Activated T-cell treated with anti-CD3 and anti-CD28 coated beads, Interleukin-2, amount 50 U/mL, for 4 hours (primary cell): ENCODE results near the gene RHEB. TPM values are rescaled to one million over a fixed set of nuclear protein-coding genes. Genes with fewer than 3 reads are reported as not detected.
A peak's percentile ranks its signal among the peaks of the same experiment; 100 is the strongest.

Source experiments
- ATAC-seq, 2 donors: fragments of 200-7000 bp; cut with Tn5 transposase; one replicate each; pipeline ENCODE4 v1.10.0; 2021
- DNase-seq: peaks from one replicate; pipeline ENCODE4 v3.0.0-alpha.2; 2020
- H3K27me3 Mint-ChIP-seq: one replicate; pipeline ENCODE4 v1.8.0; 2021; ENCODE audit warnings: low read depth, mixed read lengths
- H3K36me3 Mint-ChIP-seq: one replicate; pipeline ENCODE4 v1.8.0; 2022; ENCODE audit warnings: mixed read lengths; ENCODE audit not compliant: insufficient read depth
- H3K4me1 Mint-ChIP-seq: one replicate; pipeline ENCODE4 v1.8.0; 2021; ENCODE audit warnings: low read depth, mixed read lengths
- H3K4me3 Mint-ChIP-seq: one replicate; pipeline ENCODE4 v1.8.0; 2021; ENCODE audit warnings: mild to moderate bottlenecking, moderate library complexity, mixed read lengths
- H3K9me3 Mint-ChIP-seq: one replicate; pipeline ENCODE4 v1.8.0; 2021; ENCODE audit warnings: mixed read lengths
- total RNA-seq, 3 donors: library from RNA; stranded (reverse); gene quantifications; one replicate each; pipeline ENCODE4 v1.2.1, GENCODE V29; 2021

Gene RHEB
- total RNA-seq, 3 donors from 2014 or later: 54.9 to 57.4 (median 55.6) TPM

DNA sequence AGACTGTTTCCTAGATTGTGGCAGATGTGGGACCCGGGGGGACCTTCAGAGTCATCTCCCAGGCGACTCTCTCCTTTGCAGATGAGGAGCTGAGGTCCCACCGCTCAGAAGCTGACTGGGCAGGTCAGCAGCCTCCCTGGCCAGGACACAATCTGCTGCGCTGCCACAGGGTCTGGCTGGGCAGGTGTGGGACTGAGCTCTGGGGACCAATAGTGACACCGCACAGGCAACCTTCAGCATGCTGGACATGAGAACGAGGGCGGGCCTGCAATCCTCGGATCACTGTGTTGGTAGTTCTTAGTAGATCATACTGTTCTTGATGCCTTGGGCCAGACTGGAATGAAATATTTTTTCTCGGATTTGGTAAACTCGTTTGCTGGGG, 59.2 kb downstream of the RHEB start:
- no peak for ATAC-seq
- DNase-seq: no peak
- Mint-ChIP-seq H3K27me3 (peaks cover 4% of the 10 kb centered on the region), H3K4me1 (no peaks in the 10 kb centered on the region), H3K4me3 (no peak overlapping the region), H3K9me3 (peaks cover 24% of the 10 kb centered on the region), H3K36me3 (peaks cover 25% of the 10 kb centered on the region)

DNA sequence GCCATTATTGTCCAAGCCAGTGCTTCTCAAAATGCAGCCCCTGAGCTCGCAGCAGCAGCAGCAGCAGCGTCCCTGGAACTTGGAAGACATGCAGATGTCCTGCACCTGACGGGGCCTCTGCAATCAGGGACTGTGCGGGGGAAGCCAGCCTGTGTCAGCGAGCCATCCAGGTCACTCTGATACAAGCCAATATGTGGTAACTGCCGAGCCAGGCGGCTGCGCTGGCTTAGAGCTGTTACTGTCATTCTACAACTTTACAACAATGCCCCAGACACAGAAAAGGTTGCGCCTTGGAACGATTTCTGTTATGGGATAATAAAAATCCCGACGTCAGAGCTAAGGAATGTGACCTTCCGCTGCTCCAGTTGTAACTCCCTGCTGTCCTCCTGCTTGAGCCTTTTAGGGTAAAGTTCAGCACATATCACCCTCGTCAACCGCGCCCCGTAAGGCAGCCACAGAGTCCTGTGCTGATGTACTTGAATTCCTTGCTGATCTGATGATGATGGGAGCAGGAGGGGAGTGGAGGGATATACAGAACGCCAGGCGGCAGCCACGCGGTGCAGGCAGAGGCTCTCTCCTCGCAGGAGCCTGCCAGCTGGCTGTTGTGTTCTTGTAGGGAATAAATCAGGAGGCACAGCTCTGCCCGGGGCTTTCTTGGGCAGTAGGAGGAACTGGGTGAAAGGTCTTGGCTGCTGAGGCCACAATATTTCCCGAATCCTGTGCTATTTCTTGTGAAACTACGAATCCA, 59.8 kb downstream of the RHEB start:
- Mint-ChIP-seq H3K9me3 (peaks cover 24% of the 10 kb centered on the region), H3K4me3 (no peak overlapping the region), H3K4me1 (no peaks in the 10 kb centered on the region), H3K27me3 (peaks cover 4% of the 10 kb centered on the region), H3K36me3 (peaks cover 20% of the 10 kb centered on the region)
- ATAC-seq (no peak), DNase-seq (no peak)

DNA sequence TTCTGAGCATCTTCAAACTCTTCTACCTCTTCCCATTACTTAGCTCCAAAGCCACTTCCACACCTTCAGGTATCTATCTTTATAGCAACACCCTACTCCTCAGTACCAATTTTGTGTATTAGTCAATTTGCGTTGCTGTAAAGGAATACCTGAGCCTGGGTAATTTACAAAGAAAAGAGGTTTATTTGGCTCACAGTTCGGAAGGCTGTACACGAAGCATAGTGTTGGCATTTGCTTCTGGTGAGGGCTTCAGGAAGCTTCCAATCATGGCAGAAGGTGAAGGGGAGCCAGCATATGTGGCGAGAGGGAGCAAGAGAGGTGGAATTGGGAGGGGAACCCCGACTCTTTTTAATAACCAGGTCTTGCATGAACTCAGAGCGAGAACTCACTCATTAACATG, 62.2 kb downstream of the RHEB start:
- Mint-ChIP-seq H3K4me3 (no peak overlapping the region), H3K36me3 (no peaks in the 10 kb centered on the region), H3K4me1 (no peaks in the 10 kb centered on the region), H3K27me3 (peaks cover 4% of the 10 kb centered on the region), H3K9me3 (peaks cover 8% of the 10 kb centered on the region)
- ATAC-seq (no peak), DNase-seq (no peak)

DNA sequence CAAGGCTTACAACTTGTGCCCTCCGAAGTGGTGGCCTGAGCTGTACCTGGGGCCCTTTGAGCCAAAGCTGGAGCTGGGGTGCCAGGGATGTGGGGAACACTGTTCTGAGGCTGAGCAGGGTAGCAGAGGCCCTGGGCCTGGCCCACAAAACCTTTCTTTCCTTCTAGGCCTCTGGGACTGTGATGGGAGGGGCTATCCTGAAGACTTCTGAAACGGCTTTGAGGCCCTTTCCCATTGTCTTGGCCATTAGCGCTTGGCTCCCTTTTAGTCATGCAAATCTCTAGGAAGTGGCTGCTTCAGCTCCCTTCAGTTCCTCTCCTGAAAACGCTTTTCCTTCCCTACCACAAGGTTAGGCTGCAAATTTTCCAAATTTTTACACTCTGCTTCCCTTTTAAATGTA, 62.9 kb downstream of the RHEB start:
- Mint-ChIP-seq H3K9me3 (peaks cover 4% of the 10 kb centered on the region), H3K4me3 (no peak overlapping the region), H3K36me3 (no peaks in the 10 kb centered on the region), H3K4me1 (no peaks in the 10 kb centered on the region), H3K27me3 (peaks cover 4% of the 10 kb centered on the region)
- no peak for ATAC-seq
- no peak for DNase-seq

DNA sequence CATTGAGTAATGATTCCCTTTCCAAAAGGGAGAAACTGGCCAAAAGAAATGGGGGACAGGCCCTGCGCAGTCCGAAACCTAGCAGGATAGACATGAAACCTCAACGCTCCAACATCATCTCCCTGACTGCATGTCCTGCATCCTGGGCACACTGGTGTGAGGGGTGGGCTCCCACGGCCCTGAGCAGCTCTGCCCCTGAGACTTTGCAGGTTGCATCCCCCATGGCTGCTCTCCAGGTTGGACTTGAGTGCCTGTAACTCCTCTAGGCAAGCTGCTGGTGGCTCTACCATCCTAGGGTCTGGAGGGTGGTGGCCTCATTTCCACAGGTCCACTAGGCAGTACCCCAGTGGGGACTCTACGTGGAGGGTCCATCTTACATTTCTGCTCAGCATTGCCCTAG, 63.4 kb downstream of the RHEB start:
- peaks cover 4% of the 10 kb centered on the region for H3K27me3 Mint-ChIP-seq
- no peak overlapping the region for H3K4me3 Mint-ChIP-seq
- no peaks in the 10 kb centered on the region for H3K4me1 Mint-ChIP-seq
- H3K9me3 Mint-ChIP-seq: peaks cover 2% of the 10 kb centered on the region
- DNase-seq (no peak), ATAC-seq (no peak)
- H3K36me3 Mint-ChIP-seq: no peaks in the 10 kb centered on the region

DNA sequence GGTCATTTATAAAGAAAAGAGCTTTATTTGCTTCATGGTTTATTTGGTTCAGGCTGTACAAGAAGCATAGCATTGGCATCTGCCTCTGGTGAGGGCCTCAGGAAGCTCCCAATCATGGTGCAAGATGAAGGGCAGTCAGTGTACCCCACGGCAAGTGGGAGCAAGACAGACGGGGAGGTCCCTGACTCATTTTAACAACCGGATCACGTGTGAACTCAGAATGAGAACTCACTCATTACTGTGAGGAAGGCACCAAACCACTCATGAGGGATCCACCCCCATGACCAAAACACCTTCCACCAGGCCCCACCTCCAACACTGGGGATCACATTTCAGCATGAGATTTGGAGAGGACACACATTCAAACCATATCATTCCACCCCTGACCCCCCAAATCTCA, 64.0 kb downstream of the RHEB start:
- ATAC-seq: peak in 1 of 2 donors; percentile 64
- H3K4me1 Mint-ChIP-seq: no peaks in the 10 kb centered on the region
- H3K9me3 Mint-ChIP-seq: no peaks in the 10 kb centered on the region
- no peaks in the 10 kb centered on the region for H3K36me3 Mint-ChIP-seq
- H3K27me3 Mint-ChIP-seq: peaks cover 3% of the 10 kb centered on the region
- no peak overlapping the region for H3K4me3 Mint-ChIP-seq
- no peak for DNase-seq

DNA sequence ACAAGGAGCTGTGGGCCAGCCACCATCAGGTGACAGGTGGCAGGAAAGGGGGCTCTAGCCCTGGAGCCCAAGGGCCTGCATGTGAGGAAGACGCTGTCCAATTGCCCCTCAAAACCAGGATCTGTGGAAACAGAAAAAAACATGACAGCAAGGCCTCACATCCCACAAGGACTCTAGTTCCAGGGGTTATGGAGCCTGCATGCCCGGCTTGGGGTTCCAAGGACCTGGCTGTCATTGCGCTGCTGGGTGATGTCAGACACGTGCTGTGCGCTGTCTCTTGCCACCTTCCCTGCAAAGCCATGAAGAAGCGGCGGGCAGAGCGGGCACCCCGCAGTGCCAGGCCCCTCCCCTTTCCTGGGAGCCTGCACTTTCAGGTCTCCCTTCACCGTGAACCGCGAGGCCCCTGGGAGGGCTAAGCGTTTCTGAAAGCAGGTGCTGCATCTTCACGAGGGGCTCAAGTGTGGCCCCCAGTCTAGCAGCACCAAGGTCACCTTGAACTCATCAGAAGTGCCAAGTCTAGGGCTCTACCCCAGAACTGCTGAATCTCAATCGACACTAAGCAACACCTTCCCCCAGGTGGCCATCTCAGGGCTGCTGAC, 64.7 kb downstream of the RHEB start:
- Mint-ChIP-seq H3K4me3 (no peak overlapping the region), H3K4me1 (no peaks in the 10 kb centered on the region), H3K27me3 (no peaks in the 10 kb centered on the region), H3K9me3 (no peaks in the 10 kb centered on the region), H3K36me3 (no peaks in the 10 kb centered on the region)
- DNase-seq (no peak), ATAC-seq (no peak)

DNA sequence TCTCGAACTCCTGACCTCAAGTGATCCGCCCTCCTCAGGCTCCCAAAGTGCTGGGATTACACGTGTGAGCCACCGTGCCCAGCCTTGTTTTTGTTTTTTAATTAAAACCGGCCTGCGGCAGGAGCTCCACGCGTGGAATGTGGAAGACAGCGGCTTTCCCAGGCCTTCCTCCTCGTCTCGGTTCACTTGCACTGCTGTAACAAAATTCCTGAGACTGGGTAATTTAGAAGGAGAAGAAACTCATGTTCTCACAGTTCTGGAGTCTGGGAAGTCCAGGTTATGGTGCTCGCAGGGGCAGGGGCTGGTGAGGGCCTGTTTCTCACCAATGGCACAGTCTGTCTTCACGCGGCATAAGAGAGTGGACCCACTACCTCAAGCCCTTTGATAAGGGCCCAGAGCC, 65.4 kb downstream of the RHEB start:
- Mint-ChIP-seq H3K9me3 (no peaks in the 10 kb centered on the region), H3K4me1 (peaks cover 2% of the 10 kb centered on the region), H3K4me3 (no peak overlapping the region), H3K36me3 (no peaks in the 10 kb centered on the region), H3K27me3 (no peaks in the 10 kb centered on the region)
- DNase-seq (no peak), ATAC-seq (no peak)

DNA sequence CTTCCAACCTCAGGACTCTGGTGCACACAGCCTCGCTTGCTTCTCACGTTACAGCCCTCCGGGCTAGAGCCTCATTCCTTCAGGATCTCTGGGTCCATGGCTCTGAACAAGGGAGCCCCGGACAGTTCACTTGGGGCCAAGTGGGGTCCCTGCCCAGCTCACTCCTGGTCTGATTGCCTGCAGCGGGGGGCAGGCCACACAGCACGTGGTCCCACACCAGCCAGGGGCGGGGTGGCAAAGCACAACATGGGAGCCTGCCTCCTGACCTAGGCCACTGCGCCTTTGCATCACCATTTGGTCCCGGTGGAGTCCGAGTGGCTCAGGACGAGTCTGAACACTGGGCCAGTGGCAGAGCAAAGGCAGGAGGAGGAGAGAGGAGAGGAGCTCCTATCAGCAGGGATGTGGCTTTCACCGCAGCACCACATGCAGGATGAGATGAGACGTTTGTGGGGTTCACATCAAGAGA, 66.3 kb downstream of the RHEB start:
- Mint-ChIP-seq H3K4me3 (no peak overlapping the region), H3K36me3 (no peaks in the 10 kb centered on the region), H3K27me3 (no peaks in the 10 kb centered on the region), H3K4me1 (peaks cover 2% of the 10 kb centered on the region), H3K9me3 (no peaks in the 10 kb centered on the region)
- DNase-seq (no peak), ATAC-seq (no peak)

DNA sequence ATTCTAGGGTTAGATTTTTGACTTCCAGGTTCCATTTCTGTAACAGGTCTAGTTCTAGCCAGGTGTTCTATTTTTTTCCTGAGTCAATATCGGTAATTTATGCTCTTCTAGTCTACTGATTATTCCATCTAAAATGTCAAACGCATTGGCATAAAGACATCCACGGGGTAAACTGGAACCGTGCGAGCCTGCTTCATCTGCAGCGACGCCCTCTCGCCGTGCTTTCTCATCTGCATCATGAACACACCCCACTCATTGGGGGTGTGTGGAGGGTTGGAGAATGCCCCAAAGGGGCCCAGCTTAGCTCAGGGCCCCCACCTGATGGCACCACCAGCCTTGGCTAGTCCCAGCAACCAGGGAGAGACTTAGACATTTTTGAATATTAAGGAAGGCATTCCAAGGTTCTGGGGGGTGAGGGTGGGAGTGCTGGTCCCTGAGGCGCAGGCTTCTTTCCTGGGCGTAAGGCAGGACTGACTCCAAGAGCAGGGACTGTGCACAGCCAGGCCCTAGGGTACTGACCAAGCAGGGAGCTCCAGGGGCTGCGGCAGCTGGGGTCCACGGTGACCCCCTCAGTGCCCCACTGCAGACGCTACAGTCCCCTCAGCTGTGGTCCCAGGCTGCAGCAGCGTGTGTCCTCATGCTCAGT, 66.9 kb downstream of the RHEB start:
- Mint-ChIP-seq H3K9me3 (no peaks in the 10 kb centered on the region), H3K4me3 (no peak overlapping the region), H3K36me3 (no peaks in the 10 kb centered on the region), H3K27me3 (no peaks in the 10 kb centered on the region), H3K4me1 (peaks cover 2% of the 10 kb centered on the region)
- DNase-seq (no peak), ATAC-seq (no peak)

DNA sequence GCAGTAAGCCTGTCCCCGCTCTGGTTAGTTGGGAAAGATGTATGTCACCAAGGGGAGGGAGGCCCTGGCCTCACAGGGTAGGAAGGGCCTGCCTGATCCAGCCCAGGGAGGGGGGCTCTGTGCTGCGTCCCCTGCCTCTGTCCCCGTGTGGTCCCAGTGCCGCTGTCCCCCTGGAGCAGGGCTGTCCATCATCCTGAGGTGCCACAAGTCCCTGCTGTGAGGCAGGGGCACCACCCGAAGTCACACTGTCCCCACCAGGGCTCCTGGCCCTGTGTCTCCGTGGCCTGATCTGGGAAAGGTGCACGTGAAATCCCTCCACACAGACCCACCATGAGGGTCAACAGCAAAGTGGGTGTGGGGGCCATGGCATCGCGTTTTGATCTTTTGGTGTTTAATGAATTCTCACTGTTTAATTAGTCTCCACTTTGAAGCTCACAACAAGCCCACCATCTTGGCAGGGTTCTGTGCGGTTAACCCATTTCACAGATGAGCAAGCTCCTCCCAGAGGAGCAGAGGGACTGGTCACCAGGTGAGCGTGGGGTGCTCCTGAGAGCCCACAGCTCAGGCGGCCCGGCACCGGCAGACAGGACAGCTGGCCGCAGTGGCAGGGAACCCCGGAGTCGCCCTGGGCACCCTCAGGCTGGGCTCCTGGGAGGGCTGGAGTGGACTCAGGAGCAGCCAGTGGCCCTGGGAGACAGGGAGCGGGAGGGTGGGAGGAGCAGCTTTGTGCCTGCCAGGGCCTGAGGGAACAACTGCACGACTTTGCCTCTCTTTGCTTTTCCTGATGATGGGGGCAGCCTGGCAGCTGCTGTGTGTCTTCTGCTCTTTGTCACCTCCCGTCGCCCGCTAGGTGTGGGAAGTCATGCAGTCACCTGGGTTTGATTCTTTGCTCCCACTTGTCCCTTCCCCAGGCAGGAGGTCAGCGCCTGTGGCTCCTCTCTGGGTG, 67.8 kb downstream of the RHEB start:
- ATAC-seq (no peak), DNase-seq (no peak)
- no peaks in the 10 kb centered on the region for H3K9me3 Mint-ChIP-seq
- H3K4me3 Mint-ChIP-seq: no peak overlapping the region
- H3K36me3 Mint-ChIP-seq: no peaks in the 10 kb centered on the region
- H3K4me1 Mint-ChIP-seq: peaks cover 2% of the 10 kb centered on the region
- H3K27me3 Mint-ChIP-seq: no peaks in the 10 kb centered on the region

DNA sequence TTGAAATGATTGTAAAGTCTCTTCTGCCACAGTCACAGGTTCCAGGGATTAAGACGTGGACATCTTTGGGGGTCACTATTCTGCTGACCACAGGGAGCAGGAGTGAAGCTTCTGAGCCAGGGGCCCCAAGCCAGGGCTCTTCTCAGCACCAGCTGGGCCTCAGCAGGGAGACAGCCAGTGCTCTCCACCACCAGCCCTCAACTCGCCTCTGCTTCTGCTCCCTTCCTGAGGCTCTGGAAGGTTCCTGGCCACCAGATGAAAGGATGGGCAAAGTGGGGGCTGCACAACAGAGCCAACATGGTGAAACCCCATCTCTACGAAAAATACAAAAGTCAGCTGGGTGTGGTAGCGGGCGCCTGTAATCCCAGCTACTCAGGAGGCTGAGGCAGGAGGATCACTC, 68.5 kb downstream of the RHEB start:
- ATAC-seq (no peak), DNase-seq (no peak)
- H3K9me3 Mint-ChIP-seq: no peaks in the 10 kb centered on the region
- H3K4me3 Mint-ChIP-seq: no peak overlapping the region
- peaks cover 5% of the 10 kb centered on the region for H3K4me1 Mint-ChIP-seq
- no peaks in the 10 kb centered on the region for H3K36me3 Mint-ChIP-seq
- H3K27me3 Mint-ChIP-seq: no peaks in the 10 kb centered on the region

DNA sequence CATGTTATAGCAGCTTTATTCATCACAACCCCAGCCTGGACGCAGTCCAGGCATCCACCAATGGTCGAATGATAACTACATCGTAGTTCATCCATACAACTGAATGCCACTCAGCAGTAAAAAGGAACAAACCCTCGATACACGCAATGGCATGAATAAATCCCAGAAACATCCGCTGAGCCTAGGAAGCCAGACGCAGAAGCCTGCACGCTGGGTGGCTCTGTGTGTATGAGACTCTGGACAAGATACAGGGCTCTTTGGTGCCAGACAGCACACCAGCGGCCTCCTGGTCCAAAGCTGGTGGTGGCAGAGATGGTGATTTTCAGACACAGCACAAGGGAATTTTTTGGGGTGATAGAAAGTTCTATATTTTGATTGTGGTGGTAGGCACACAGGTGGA, 69.7 kb downstream of the RHEB start:
- peaks cover 8% of the 10 kb centered on the region for H3K4me1 Mint-ChIP-seq
- no peak for ATAC-seq
- no peaks in the 10 kb centered on the region for H3K36me3 Mint-ChIP-seq
- no peaks in the 10 kb centered on the region for H3K27me3 Mint-ChIP-seq
- H3K4me3 Mint-ChIP-seq: no peak overlapping the region
- DNase-seq: no peak
- H3K9me3 Mint-ChIP-seq: no peaks in the 10 kb centered on the region
